MM.1S (cell line): ENCODE results near the gene AKAP6.

Experiments used
- DNase-seq: peaks from one replicate; pipeline ENCODE4 v3.0.0-alpha.2; 2015
- H2AFZ ChIP-seq: fragments of 300-600 bp; sonication (generic); 2 replicates; pipeline ENCODE4 v1.6.0; 2016; ENCODE audit warnings: antibody characterized with exemption, low read length
- H3F3A ChIP-seq: fragments of 300-600 bp; sonication (generic); 2 replicates; pipeline ENCODE4 v1.6.1; 2016; ENCODE audit warnings: mild to moderate bottlenecking, antibody characterized with exemption, low read length, moderate library complexity, mixed read lengths; ENCODE audit not compliant: insufficient read depth
- H3K27ac ChIP-seq: fragments of 300-600 bp; sonication (generic); 2 replicates; pipeline ENCODE4 v1.5.1; 2016; ENCODE audit warnings: mild to moderate bottlenecking, low read length
- H3K27me3 ChIP-seq: fragments of 300-600 bp; sonication (generic); replicated peaks from 2 replicates; pipeline ENCODE4 v1.6.0; 2016; ENCODE audit warnings: low read length; ENCODE audit not compliant: insufficient read depth
- H3K36me3 ChIP-seq: fragments of 300-600 bp; sonication (generic); replicated peaks from 2 replicates; pipeline ENCODE4 v1.6.1; 2016; ENCODE audit warnings: mild to moderate bottlenecking, low read length, mixed read lengths; ENCODE audit not compliant: insufficient read depth
- H3K4me1 ChIP-seq: fragments of 300-600 bp; sonication (generic); 2 replicates; pipeline ENCODE4 v1.6.1; 2016; ENCODE audit warnings: low read length, mixed read lengths
- H3K4me2 ChIP-seq: fragments of 300-600 bp; sonication (generic); 2 replicates; pipeline ENCODE4 v1.6.0; 2016; ENCODE audit warnings: low read depth, low read length
- H3K4me3 ChIP-seq: fragments of 300-600 bp; sonication (generic); 2 replicates; pipeline ENCODE4 v1.5.1; 2016; ENCODE audit warnings: low read length, mixed read lengths
- H3K79me2 ChIP-seq: fragments of 300-600 bp; sonication (generic); 2 replicates; pipeline ENCODE4 v1.6.1; 2016; ENCODE audit warnings: mixed run types, low read length, mixed read lengths
- H3K9ac ChIP-seq: fragments of 300-600 bp; sonication (generic); 2 replicates; pipeline ENCODE4 v1.6.1; 2016; ENCODE audit warnings: low read length, mixed read lengths
- H3K9me2 ChIP-seq: fragments of 300-600 bp; sonication (generic); replicated peaks from 2 replicates; pipeline ENCODE4 v1.6.1; 2016; ENCODE audit warnings: mild to moderate bottlenecking, low read length, mixed read lengths; ENCODE audit not compliant: insufficient read depth
- H3K9me3 ChIP-seq: fragments of 300-600 bp; sonication (generic); replicated peaks from 2 replicates; pipeline ENCODE4 v1.6.1; 2016; ENCODE audit warnings: mild to moderate bottlenecking, low read length, mixed read lengths; ENCODE audit not compliant: insufficient read depth
- H4K20me1 ChIP-seq: fragments of 300-600 bp; sonication (generic); 2 replicates; pipeline ENCODE4 v1.6.1; 2016; ENCODE audit warnings: mild to moderate bottlenecking, low read length, moderate library complexity, mixed read lengths; ENCODE audit not compliant: insufficient read depth
- CTCF ChIP-seq: fragments of 300-600 bp; sonication (generic); IDR thresholded peaks from 2 replicates; pipeline ENCODE4 v1.5.1; 2016; ENCODE audit warnings: antibody characterized with exemption, low read length, mixed read lengths
- EZH2 ChIP-seq: fragments of 300-600 bp; sonication (generic); optimal IDR thresholded peaks from 2 replicates; pipeline ENCODE3; 2017; ENCODE audit warnings: low read depth, mild to moderate bottlenecking, antibody characterized with exemption, low read length, mixed read lengths
- EZH2phosphoT487 ChIP-seq: fragments of 300-600 bp; sonication (generic); IDR thresholded peaks from 2 replicates; pipeline ENCODE4 v1.6.1; 2018; ENCODE audit warnings: antibody characterized with exemption, low read length

AKAP6 gene

GRCh38 chr14:32426028-32426427, 96.9 kb downstream of the AKAP6 start:
- no peaks in the 10 kb centered on the region for H3K36me3 ChIP-seq
- H3K4me1 ChIP-seq = peaks cover 9% of the 10 kb centered on the region
- H3K27me3 ChIP-seq = no peaks in the 10 kb centered on the region
- H3K79me2 ChIP-seq = no peaks in the 10 kb centered on the region
- H3K9me3 ChIP-seq = no peaks in the 10 kb centered on the region
- no peaks in the 10 kb centered on the region for H3K9me2 ChIP-seq
- DNase-seq = no peak
- H3K4me2 ChIP-seq = no peak overlapping the region
- no peaks in the 10 kb centered on the region for H3F3A ChIP-seq
- no peak overlapping the region for H3K4me3 ChIP-seq
- no peaks in the 10 kb centered on the region for H4K20me1 ChIP-seq
- TF ChIP-seq EZH2phosphoT487 = no peak
- no peak for TF ChIP-seq CTCF
- no peak for TF ChIP-seq EZH2
- no peak overlapping the region for H3K27ac ChIP-seq
- H2AFZ ChIP-seq = no peak overlapping the region
- no peak overlapping the region for H3K9ac ChIP-seq

- Histone ChIP-seq H3K4me1 (peaks cover 9% of the 10 kb centered on the region), H3K4me2 (no peak overlapping the region), H3K36me3 (no peaks in the 10 kb centered on the region), H3K9me3 (no peaks in the 10 kb centered on the region), H4K20me1 (no peaks in the 10 kb centered on the region), H3K9me2 (no peaks in the 10 kb centered on the region), H3K27me3 (no peaks in the 10 kb centered on the region), H2AFZ (no peak overlapping the region), H3F3A (no peaks in the 10 kb centered on the region), H3K27ac (no peak overlapping the region), H3K79me2 (no peaks in the 10 kb centered on the region), H3K4me3 (no peak overlapping the region), H3K9ac (no peak overlapping the region)
- TF ChIP-seq EZH2phosphoT487 (no peak), CTCF (no peak), EZH2 (no peak)
- no peak for DNase-seq
Measured at GRCh38 chr14:32426586-32427388, 97.7 kb downstream of the AKAP6 start.

- Histone ChIP-seq H3K4me1 (peaks cover 16% of the 10 kb centered on the region), H3K4me2 (no peak overlapping the region), H2AFZ (no peak overlapping the region), H3K9ac (no peak overlapping the region), H3K9me2 (no peaks in the 10 kb centered on the region), H3K4me3 (no peak overlapping the region), H3F3A (0 out of 2 replicates have a peak, but pooled peaks cover 2% of the 10 kb centered on the region), H3K27ac (no peak overlapping the region), H3K9me3 (no peaks in the 10 kb centered on the region), H3K79me2 (no peaks in the 10 kb centered on the region), H3K27me3 (no peaks in the 10 kb centered on the region), H3K36me3 (no peaks in the 10 kb centered on the region), H4K20me1 (no peaks in the 10 kb centered on the region)
- no peak for TF ChIP-seq EZH2phosphoT487
- no peak for DNase-seq
Measured at GRCh38 chr14:32427726-32428528, 98.8 kb downstream of the AKAP6 start.
